ENCODE measurements around the gene ESPNL.
"Not testable (repeated sequence)": the region's sequence is repeated elsewhere in the genome, so short reads cannot be mapped to it uniquely, and the experiment has no call there.

ESPNL gene, protein sequence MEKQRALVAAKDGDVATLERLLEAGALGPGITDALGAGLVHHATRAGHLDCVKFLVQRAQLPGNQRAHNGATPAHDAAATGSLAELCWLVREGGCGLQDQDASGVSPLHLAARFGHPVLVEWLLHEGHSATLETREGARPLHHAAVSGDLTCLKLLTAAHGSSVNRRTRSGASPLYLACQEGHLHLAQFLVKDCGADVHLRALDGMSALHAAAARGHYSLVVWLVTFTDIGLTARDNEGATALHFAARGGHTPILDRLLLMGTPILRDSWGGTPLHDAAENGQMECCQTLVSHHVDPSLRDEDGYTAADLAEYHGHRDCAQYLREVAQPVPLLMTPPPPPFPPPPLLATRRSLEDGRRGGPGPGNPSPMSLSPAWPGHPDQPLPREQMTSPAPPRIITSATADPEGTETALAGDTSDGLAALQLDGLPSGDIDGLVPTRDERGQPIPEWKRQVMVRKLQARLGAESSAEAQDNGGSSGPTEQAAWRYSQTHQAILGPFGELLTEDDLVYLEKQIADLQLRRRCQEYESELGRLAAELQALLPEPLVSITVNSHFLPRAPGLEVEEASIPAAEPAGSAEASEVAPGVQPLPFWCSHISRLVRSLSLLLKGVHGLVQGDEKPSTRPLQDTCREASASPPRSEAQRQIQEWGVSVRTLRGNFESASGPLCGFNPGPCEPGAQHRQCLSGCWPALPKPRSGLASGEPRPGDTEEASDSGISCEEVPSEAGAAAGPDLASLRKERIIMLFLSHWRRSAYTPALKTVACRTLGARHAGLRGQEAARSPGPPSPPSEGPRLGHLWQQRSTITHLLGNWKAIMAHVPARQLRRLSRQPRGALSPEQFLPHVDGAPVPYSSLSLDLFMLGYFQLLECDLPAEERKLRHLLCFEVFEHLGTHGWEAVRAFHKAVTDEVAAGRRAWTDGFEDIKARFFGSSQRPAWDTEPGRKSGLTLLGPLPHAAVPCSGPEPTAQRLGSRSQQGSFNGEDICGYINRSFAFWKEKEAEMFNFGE

DNA sequence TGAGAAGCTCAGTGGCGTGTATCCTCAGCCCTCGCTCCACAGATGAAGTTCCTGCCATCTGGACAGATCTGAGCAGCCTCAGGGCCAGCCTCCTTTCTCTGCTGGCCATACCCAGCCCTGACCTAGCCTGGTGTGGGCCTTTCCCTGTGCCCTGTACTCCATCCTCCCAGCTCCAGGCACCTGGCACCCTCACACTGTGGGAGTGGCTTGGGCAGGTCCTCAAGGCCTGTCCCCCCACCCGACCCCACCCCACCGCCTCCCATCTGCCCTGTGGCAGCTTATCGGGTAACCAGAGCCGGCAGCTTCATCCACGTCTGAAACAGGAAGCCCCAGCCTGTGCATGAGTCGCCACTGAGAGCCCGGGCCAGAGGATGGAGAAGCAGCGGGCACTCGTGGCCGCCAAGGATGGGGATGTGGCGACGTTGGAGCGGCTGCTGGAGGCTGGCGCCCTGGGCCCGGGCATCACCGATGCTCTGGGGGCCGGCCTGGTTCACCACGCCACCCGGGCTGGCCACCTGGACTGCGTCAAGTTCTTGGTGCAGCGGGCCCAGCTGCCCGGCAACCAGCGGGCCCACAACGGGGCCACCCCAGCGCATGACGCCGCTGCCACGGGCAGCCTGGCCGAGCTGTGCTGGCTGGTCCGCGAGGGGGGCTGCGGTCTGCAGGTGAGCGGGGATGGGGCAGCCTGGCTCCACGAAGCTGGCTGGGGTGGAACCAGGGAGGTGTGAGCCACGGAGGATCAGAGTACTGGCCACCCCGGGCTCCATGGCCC lies at the start of gene ESPNL:
ESPNL (plus strand) TSS at position 292 of the 772 bp plus-strand sequence; CDS start at position 372, 80 bp downstream.
- Mint-ChIP-seq H3K4me1 (peaks cover 9% of the 10 kb centered on the region), H3K27me3 (ENCODE audit: low read depth) (no peaks in the 10 kb centered on the region), H3K4me3 (no peak within 1 kb of the TSS), H3K9me3 (no peaks in the 10 kb centered on the region), H3K27ac (peak within 1 kb of the TSS; percentile 78 to 87 (median 87)), H3K36me3 (ENCODE audit: low read depth) (no peaks in the 10 kb centered on the region)
- TF ChIP-seq, protein P1, sequence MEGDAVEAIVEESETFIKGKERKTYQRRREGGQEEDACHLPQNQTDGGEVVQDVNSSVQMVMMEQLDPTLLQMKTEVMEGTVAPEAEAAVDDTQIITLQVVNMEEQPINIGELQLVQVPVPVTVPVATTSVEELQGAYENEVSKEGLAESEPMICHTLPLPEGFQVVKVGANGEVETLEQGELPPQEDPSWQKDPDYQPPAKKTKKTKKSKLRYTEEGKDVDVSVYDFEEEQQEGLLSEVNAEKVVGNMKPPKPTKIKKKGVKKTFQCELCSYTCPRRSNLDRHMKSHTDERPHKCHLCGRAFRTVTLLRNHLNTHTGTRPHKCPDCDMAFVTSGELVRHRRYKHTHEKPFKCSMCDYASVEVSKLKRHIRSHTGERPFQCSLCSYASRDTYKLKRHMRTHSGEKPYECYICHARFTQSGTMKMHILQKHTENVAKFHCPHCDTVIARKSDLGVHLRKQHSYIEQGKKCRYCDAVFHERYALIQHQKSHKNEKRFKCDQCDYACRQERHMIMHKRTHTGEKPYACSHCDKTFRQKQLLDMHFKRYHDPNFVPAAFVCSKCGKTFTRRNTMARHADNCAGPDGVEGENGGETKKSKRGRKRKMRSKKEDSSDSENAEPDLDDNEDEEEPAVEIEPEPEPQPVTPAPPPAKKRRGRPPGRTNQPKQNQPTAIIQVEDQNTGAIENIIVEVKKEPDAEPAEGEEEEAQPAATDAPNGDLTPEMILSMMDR (IDR thresholded peaks at IDR 0.05; ENCODE audit: unreplicated experiment in 3 of 3) = no peak

DNA sequence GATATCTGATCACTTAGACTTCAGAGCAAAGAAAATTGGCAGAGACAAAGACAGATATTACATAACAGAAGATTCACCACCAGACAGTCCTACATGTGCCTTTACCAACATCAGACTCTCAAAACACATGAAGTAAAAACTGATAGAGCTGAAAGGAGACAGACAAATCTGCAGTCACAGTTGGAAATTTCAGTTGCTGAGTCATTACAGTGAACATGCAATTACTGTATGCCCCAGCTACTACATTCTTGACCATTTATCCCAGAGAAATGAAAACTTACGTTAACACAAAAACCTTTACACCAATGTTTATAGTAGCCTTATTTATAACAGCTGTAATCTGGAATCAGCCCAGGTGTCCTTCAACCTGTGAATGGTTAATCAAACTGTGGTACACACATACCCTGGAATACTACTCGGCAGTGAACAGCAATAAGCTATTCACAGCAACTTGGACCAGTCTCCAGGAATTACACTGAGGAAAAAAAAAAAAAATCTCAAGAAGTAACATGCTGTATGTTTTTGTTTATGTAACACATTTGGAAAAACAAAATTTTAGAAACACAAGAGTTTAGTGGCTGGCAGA lies 46.9 kb upstream of the ESPNL start:
- Mint-ChIP-seq H3K4me3 (no peak overlapping the region), H3K4me1 (no peaks in the 10 kb centered on the region), H3K27ac (no peak overlapping the region), H3K36me3 (ENCODE audit: low read depth) (peaks cover 6% of the 10 kb centered on the region), H3K27me3 (ENCODE audit: low read depth) (peaks cover 9% of the 10 kb centered on the region), H3K9me3 (peaks cover 11% of the 10 kb centered on the region)
- TF ChIP-seq, protein P1 (IDR thresholded peaks at IDR 0.05; ENCODE audit: unreplicated experiment in 3 of 3) = no peak

- H3K4me1 Mint-ChIP-seq = peaks cover 5% of the 10 kb centered on the region
- TF ChIP-seq, protein P1 (IDR thresholded peaks at IDR 0.05; ENCODE audit: unreplicated experiment in 3 of 3) = no peak
- peaks cover 15% of the 10 kb centered on the region for H3K9me3 Mint-ChIP-seq
- peaks cover 4% of the 10 kb centered on the region for H3K36me3 Mint-ChIP-seq (ENCODE audit: low read depth)
- peak overlapping the region in 2 of 3 experiments; percentile 13 to 35 for H3K4me3 Mint-ChIP-seq
- no peak overlapping the region for H3K27ac Mint-ChIP-seq
- peaks cover 12% of the 10 kb centered on the region for H3K27me3 Mint-ChIP-seq (ENCODE audit: low read depth)
Observed at GRCh38 chr2:238055841-238056240, 44.3 kb upstream of the ESPNL start.

DNA sequence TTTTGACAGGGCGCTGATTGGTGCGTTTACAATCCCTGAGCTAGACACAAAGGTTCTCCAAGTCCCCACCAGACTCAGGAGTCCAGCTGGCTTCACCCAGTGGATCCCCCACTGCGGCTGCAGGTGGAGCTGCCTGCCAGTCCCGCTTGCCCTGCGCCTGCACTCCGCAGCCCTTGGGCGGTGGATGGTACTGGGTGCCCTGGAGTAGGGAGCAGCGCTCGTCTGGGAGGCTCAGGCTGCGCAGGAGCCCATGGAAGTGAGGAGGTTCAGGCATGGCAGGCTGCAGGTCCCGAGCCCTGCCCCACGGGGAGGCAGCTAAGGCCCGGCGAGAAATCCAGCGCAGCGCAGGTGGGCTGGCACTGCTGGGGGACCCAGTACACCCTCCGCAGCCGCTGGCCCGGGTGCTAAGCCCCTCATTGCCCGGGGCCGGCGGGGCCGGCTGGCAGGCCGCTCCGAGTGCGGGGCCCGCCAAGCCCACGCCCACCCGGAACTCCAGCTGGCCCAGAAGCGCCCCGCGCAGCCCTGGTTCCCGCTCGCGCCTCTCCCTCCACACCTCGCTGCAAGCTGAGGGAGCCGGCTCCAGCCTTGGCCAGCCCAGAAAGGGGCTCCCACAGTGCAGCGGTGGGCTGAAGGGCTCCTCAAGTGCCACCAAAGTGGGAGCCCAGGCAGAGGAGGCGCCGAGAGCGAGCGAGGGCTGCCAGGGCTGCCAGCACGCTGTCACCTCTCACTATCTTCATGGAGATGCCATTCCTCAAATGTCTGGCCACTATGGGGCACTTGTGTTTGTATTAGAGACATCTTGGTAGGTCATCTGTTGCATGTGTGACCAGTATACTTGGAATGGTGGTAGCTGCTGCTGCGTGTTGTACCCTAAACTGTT lies 42.2 kb upstream of the ESPNL start:
- H3K27ac Mint-ChIP-seq; H3K36me3 Mint-ChIP-seq (ENCODE audit: low read depth); H3K27me3 Mint-ChIP-seq (ENCODE audit: low read depth): not testable (repeated sequence)
- Mint-ChIP-seq H3K4me3 (peak overlapping the region; percentile 67 to 76 (median 74)), H3K4me1 (peaks cover 20% of the 10 kb centered on the region), H3K9me3 (peaks cover 15% of the 10 kb centered on the region)

- Mint-ChIP-seq H3K9me3 (peaks cover 13% of the 10 kb centered on the region), H3K4me1 (peaks cover 36% of the 10 kb centered on the region), H3K27ac (peak overlapping the region in 1 of 3 experiments; percentile 23), H3K36me3 (ENCODE audit: low read depth) (peaks cover 8% of the 10 kb centered on the region), H3K27me3 (ENCODE audit: low read depth) (peaks cover 12% of the 10 kb centered on the region), H3K4me3 (peak overlapping the region; percentile 85 to 96 (median 92))
- TF ChIP-seq, protein P1 (IDR thresholded peaks at IDR 0.05; ENCODE audit: unreplicated experiment in 3 of 3) = no peak
Observed at GRCh38 chr2:238059505-238059904, 40.6 kb upstream of the ESPNL start.

All from nephron (organoid).